ENCODE data around the gene FGF21.

Gene FGF21

DNA sequence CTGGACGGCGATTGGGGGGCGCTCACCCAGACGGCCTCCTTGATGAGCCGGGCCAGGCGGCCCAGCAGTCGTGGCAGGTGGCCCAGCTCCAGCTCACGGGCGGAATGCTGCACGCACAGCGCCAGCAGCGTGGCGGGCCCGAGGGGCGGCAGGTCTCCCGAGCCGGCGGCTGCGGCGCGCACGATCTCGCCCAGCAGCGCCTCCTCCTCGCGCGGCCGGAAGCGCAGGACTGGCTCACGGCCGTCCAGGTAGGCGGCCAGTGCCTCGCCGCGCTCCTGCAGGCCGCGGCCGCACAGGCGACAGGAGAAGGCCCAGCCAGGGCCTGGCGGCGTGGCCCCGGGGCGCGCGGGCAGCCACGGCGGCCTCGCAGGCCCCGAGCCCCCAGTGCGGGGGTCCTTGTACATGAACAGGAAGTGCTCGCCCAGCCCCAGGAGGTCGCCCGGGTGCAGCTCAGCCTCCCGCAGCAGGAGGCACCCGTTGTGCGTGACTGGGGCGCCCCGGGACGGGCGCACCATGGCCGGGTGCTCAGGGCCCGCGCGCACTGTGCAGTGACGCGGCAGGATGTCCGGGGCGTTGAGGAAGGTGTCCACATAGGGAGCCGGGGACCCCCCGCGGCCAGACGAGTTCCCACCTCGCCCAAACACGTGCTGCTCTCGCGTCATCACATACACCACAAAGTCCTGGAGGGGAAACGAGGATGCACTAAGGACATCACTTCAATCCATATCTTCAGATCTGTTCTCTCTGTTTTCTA, 26.2 kb upstream of the FGF21 start:
- no peak for DNase-seq (ENCODE audit: low spot score)

GRCh38 chr19:48731452-48731851, 23.9 kb upstream of the FGF21 start:
- no peak for DNase-seq (ENCODE audit: low spot score)

- DNase-seq (ENCODE audit: low spot score): no peak
Observed at GRCh38 chr19:48734625-48735024, 20.7 kb upstream of the FGF21 start.

GRCh38 chr19:48735031-48735615, 20.2 kb upstream of the FGF21 start:
- no peak for DNase-seq (ENCODE audit: low spot score)

- no peak for DNase-seq (ENCODE audit: low spot score)
Observed at GRCh38 chr19:48737360-48737998, 17.8 kb upstream of the FGF21 start.

DNA sequence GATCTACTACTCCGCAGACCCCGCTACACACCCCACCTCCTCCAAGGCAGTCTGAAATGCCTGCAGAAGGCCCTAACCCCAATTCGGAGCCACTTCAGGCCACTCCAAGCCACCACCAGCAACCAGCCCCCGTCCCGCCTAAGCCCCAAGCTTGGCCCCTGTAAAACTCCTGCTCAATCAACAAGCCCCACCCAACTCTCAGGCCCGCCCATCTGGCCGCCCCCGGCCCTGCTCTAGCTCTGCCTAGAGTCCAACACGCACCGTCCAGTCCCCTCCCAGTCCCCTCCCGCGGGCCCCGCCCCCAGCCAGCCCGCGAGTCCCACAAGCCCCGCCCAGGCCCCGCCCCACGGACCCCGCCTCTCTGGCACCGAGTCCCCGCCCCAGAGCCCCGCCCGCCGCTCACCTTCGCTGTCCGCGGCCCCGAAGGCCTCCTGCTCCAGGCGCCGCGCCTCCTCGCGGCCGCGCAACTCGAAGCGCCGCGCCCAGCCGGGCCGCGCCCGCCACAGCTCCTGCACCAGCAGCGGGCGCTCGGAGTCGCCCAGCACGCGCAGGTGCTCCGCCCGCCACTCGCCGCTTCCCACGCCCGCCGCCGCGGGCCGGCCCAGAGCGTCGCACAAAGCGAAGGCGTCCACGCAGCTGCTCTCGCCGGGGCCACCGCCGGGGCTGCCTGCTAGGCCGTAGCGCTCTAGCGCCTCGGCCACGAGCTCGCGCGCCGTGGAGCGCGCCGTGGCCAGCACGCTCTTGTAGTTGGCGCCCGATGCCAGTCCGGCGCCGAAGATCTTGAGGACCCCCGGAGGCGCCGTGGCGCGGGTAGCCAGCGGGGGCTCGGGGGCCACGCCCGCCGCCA, 16.5 kb upstream of the FGF21 start:
- DNase-seq (ENCODE audit: low spot score): peak; percentile 92

- no peak for DNase-seq (ENCODE audit: low spot score)
Observed at GRCh38 chr19:48739404-48740163, 15.7 kb upstream of the FGF21 start.

DNA sequence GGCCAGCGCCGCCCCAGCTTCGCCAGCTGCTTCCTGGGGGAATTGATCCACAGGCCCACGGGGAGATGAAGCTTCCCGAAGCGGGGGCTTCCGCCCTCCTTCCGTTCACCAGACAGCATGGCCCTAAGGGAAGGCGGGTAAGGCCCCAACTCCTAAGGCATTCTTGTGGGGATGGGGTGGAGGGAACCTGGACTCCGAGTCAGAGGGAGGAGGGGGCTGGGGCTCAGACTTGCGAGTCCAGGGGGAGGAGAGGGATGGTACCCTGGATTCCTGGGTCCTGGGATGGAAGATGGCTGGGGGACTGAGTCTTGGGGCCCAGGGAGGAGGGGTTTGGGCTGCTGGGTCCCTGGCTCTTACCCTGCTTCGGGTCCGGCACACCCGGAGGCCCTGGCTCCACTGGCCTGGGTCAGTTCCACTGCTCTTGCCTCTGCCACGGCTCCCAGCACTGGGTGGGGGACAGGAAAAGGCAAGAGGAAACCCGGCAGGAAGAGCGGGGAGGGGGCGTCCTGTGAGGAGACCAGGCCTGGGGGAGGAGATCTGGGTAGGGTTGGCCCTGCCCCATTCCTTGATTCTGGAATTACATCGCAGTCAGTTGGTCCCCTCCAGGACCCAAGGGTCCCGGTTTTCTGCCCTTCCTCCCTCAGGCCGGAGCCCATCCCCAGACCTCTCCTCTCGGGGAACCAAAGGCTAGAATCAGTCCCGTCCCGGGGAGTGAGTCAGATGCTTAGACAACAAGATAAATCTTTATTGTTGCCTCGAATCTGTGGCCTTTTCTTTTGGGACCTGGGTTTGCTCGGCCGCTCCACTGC, 15.0 kb upstream of the FGF21 start, which contains the start of gene RASIP1:
Gene RASIP1 (minus strand): TSS at position 447 of the 809 bp plus-strand sequence. CDS start 328 bp downstream, at position 119.
- no peak for DNase-seq (ENCODE audit: low spot score)

DNA sequence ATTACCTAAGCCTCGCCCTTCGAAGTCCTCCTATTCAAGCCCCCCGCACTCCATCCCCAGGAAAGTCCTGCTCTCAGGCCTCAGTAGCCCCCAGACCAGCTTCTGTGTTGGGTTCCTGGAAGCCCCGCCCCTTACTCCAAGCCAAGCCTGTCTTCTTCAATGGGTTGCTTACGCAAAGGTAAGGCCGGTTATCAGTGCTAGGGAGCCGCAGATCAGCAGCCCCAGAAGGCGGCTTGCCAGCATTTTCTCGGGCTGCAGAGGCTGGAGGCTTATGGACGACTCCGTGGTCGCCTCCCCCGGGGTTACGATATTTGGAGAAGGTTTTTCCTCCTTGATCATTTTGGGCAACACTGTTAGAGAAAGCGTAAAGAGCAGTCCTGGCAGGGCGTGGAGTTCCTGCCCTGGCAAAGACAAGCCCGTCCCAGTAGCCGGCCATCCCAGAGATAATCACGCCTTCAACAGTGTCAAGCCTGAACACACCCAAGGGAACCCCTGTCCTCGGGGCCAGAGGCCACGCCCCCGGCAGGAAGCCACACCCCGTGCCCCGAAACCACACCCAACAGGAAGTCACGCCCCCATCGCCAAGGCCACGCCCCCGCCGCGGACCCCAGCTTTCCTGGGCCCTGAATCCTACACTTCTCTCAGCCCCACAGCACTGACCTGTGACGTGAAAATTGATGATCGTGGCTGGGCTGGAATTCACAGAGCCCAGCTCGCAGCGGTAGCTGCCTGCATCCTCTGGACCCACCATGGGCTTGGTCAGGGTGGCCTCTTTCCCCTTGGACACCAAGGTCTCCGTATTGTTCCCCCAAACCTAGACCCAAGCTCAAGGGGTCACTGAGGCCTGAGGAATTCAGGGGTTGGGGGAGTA, 14.0 kb upstream of the FGF21 start:
- DNase-seq (ENCODE audit: low spot score): peak; percentile 50

GRCh38 chr19:48742096-48742495, 13.2 kb upstream of the FGF21 start:
- DNase-seq (ENCODE audit: low spot score): no peak

- peak; percentile 79 for DNase-seq (ENCODE audit: low spot score)
Observed at GRCh38 chr19:48745208-48745995, 9.9 kb upstream of the FGF21 start.

GRCh38 chr19:48746110-48746509, 9.2 kb upstream of the FGF21 start:
- DNase-seq (ENCODE audit: low spot score): no peak

GRCh38 chr19:48746738-48747575, 8.4 kb upstream of the FGF21 start, which contains the start of gene IZUMO1:
Gene IZUMO1, minus strand, starts transcription at chr19:48746909. Its CDS starts 1,050 bp downstream, at chr19:48745859.
- DNase-seq (ENCODE audit: low spot score): peak; percentile 87

- no peak for DNase-seq (ENCODE audit: low spot score)
Observed at GRCh38 chr19:48749571-48750198, 5.6 kb upstream of the FGF21 start.

GRCh38 chr19:48750351-48750750, 5.0 kb upstream of the FGF21 start:
- DNase-seq (ENCODE audit: low spot score): no peak

GRCh38 chr19:48750771-48751504, 4.4 kb upstream of the FGF21 start:
- DNase-seq (ENCODE audit: low spot score): no peak
